H9 (cell line): Measurements from ENCODE around the gene ZNF771. TPM values are rescaled to one million over a fixed set of nuclear protein-coding genes. Genes with fewer than 3 reads are reported as not detected.
A peak's percentile ranks its signal among the peaks of the same experiment; 100 is the strongest.
"Not testable (repeated sequence)": the region's sequence is repeated elsewhere in the genome, so short reads cannot be mapped to it uniquely, and the experiment has no call there.

Experiments
- DNase-seq: peaks from one replicate; pipeline ENCODE4 v3.0.0-alpha.2; 2017
- H2AFZ ChIP-seq: one replicate; pipeline ENCODE4 v1.6.1; 2013; ENCODE audit warnings: mild to moderate bottlenecking, low read length, control low read depth, moderate library complexity
- H2AK5ac ChIP-seq: 2 replicates; pipeline ENCODE4 v1.6.1; 2013; ENCODE audit warnings: low read length, control low read depth, mixed read lengths; ENCODE audit not compliant: insufficient read length
- H2BK120ac ChIP-seq: one replicate; pipeline ENCODE4 v1.6.1; 2013; ENCODE audit warnings: low read depth, mild to moderate bottlenecking, low read length, control low read depth, inconsistent platforms; ENCODE audit not compliant: poor library complexity, severe bottlenecking
- H2BK12ac ChIP-seq: 2 replicates; pipeline ENCODE4 v1.6.1; 2013; ENCODE audit warnings: low read length, control low read depth, mixed read lengths, low read depth; ENCODE audit not compliant: insufficient read length
- H2BK15ac ChIP-seq: 2 replicates; pipeline ENCODE4 v1.6.1; 2013; ENCODE audit warnings: low read depth, low read length, control low read depth
- H2BK20ac ChIP-seq: one replicate; pipeline ENCODE4 v1.6.1; 2013; ENCODE audit warnings: low read depth, mild to moderate bottlenecking, low read length, control low read depth, inconsistent platforms; ENCODE audit not compliant: poor library complexity, severe bottlenecking
- H2BK5ac ChIP-seq: 2 replicates; pipeline ENCODE4 v1.6.1; 2013; ENCODE audit warnings: low read length, control low read depth, mixed read lengths; ENCODE audit not compliant: insufficient read length
- H3K14ac ChIP-seq: 2 replicates; pipeline ENCODE4 v1.6.1; 2013; ENCODE audit warnings: low read length, control low read depth; ENCODE audit not compliant: insufficient read depth
- H3K18ac ChIP-seq: 2 replicates; pipeline ENCODE4 v1.6.1; 2013; ENCODE audit warnings: low read depth, mild to moderate bottlenecking, mixed read lengths, low read length, control low read depth; ENCODE audit not compliant: insufficient read length
- H3K23ac ChIP-seq: 2 replicates; pipeline ENCODE4 v1.6.1; 2013; ENCODE audit warnings: low read length, control low read depth, mixed read lengths, low read depth; ENCODE audit not compliant: insufficient read length
- H3K23me2 ChIP-seq: 2 replicates; pipeline ENCODE4 v1.6.1; 2013; ENCODE audit warnings: low read depth, mild to moderate bottlenecking, mixed read lengths, low read length, control low read depth; ENCODE audit not compliant: insufficient read length, poor library complexity, severe bottlenecking
- H3K27ac ChIP-seq: 2 replicates; pipeline ENCODE4 v1.5.1; 2013; ENCODE audit warnings: low read length, control low read depth, mixed read lengths, low read depth; ENCODE audit not compliant: insufficient read length
- H3K27me3 ChIP-seq: 2 replicates; pipeline ENCODE4 v1.6.1; 2013; ENCODE audit warnings: low read length, control low read depth, inconsistent platforms; ENCODE audit not compliant: insufficient read depth
- H3K4ac ChIP-seq: 2 replicates; pipeline ENCODE4 v1.6.1; 2013; ENCODE audit warnings: low read depth, mild to moderate bottlenecking, control low read depth, inconsistent platforms, low read length, moderate library complexity
- H3K4me1 ChIP-seq: 2 replicates; pipeline ENCODE4 v1.6.1; 2013; ENCODE audit warnings: low read length, control low read depth, inconsistent platforms; ENCODE audit not compliant: insufficient read depth
- H3K4me2 ChIP-seq: 2 replicates; pipeline ENCODE4 v1.6.1; 2013; ENCODE audit warnings: low read length, control low read depth, mixed read lengths; ENCODE audit not compliant: insufficient read length, insufficient read depth
- H3K56ac ChIP-seq: 2 replicates; pipeline ENCODE4 v1.6.1; 2013; ENCODE audit warnings: low read depth, mild to moderate bottlenecking, mixed read lengths, low read length, control low read depth; ENCODE audit not compliant: insufficient read length
- H3K79me1 ChIP-seq: 2 replicates; pipeline ENCODE4 v1.6.1; 2013; ENCODE audit warnings: low read depth, mild to moderate bottlenecking, moderate library complexity, low read length, control low read depth, inconsistent platforms; ENCODE audit not compliant: insufficient read depth, poor library complexity, severe bottlenecking
- H3K79me2 ChIP-seq: 2 replicates; pipeline ENCODE4 v1.6.1; 2013; ENCODE audit warnings: low read length, control low read depth, inconsistent platforms; ENCODE audit not compliant: insufficient read depth
- H3K9ac ChIP-seq: 2 replicates; pipeline ENCODE4 v1.6.1; 2013; ENCODE audit warnings: low read length, control low read depth, mixed read lengths; ENCODE audit not compliant: insufficient read length; ENCODE audit errors: extremely low read depth
- H3K9me3 ChIP-seq: one replicate; pipeline ENCODE4 v1.6.1; 2013; ENCODE audit warnings: low read depth, low read length, inconsistent platforms; ENCODE audit not compliant: control insufficient read depth
- H3T11ph ChIP-seq: one replicate; pipeline ENCODE4 v1.6.1; 2013; ENCODE audit warnings: mild to moderate bottlenecking, low read length, control low read depth, inconsistent platforms
- H4K20me1 ChIP-seq: one replicate; pipeline ENCODE4 v1.6.1; 2013; ENCODE audit not compliant: control insufficient read depth, insufficient read length, insufficient read depth
- H4K5ac ChIP-seq: 2 replicates; pipeline ENCODE4 v1.6.1; 2013; ENCODE audit warnings: low read depth, mild to moderate bottlenecking, mixed read lengths, low read length, control low read depth; ENCODE audit not compliant: insufficient read length
- H4K8ac ChIP-seq: replicated peaks from 2 replicates; pipeline ENCODE4 v1.6.1; 2013; ENCODE audit warnings: low read length, control low read depth, mixed read lengths, low read depth; ENCODE audit not compliant: insufficient read length
- H4K91ac ChIP-seq: 2 replicates; pipeline ENCODE4 v1.6.1; 2013; ENCODE audit warnings: low read depth, mild to moderate bottlenecking, moderate library complexity, mixed read lengths, low read length, control low read depth; ENCODE audit not compliant: insufficient read length
- H3K27ac Mint-ChIP-seq, 3 experiments: 2 replicates in 2 of 3; 3 replicates in 1 of 3; pipeline ENCODE4 v1.8.0; 2020 to 2021; ENCODE audit warnings: mixed read lengths in 3 of 3, mild to moderate bottlenecking in 1 of 3, moderate library complexity in 1 of 3
- H3K27me3 Mint-ChIP-seq: 2 replicates; pipeline ENCODE4 v1.8.0; 2021; ENCODE audit warnings: low read depth, mild to moderate bottlenecking, moderate library complexity, mixed read lengths
- H3K36me3 Mint-ChIP-seq, 3 experiments: 2 replicates in 2 of 3; 3 replicates in 1 of 3; pipeline ENCODE4 v1.8.0; 2020 to 2021; ENCODE audit warnings: low read depth in 3 of 3, mixed read lengths in 3 of 3; ENCODE audit not compliant: insufficient read depth in 1 of 3
- H3K4me1 Mint-ChIP-seq, 2 experiments: 2 replicates each; pipeline ENCODE4 v1.8.0; 2020; ENCODE audit warnings: mixed read lengths in 2 of 2
- H3K4me3 Mint-ChIP-seq, 2 experiments: 2 replicates in 1 of 2; 3 replicates in 1 of 2; pipeline ENCODE4 v1.8.0; 2020 to 2021; ENCODE audit warnings: mild to moderate bottlenecking in 2 of 2, mixed read lengths in 2 of 2, moderate library complexity in 1 of 2
- H3K9me3 Mint-ChIP-seq, 2 experiments: 2 replicates in 1 of 2; 3 replicates in 1 of 2; pipeline ENCODE4 v1.8.0; 2020; ENCODE audit warnings: mild to moderate bottlenecking in 2 of 2, mixed read lengths in 2 of 2, moderate library complexity in 1 of 2
- CTCF ChIP-seq: fragments of 200-600 bp; sonication (generic); conservative IDR thresholded peaks from 3 replicates; pipeline ENCODE4 v1.8.0; 2021; ENCODE audit warnings: antibody characterized with exemption, mild to moderate bottlenecking
- WGBS: extraction: QIAGEN DNeasy Blood & Tissue Kit; methylation state at CpG from one replicate; pipeline ENCODE4 v1.1.7; 2013; ENCODE audit warnings: missing lambda C conversion rate, low lambda C conversion rate, mixed read lengths; ENCODE audit not compliant: insufficient read length; ENCODE audit errors: extremely low coverage; 5-methylcytosine and 5-hydroxymethylcytosine counted together
- total RNA-seq: library from RNA; stranded (reverse); gene quantifications from 2 replicates; pipeline ENCODE4 v1.2.1, GENCODE V29; 2021

The ZNF771 gene
- total RNA-seq, 1 experiment from 2014 or later, result 10.5 TPM

- Histone ChIP-seq H3K79me1 (no peaks in the 10 kb centered on the region), H4K8ac (no peak overlapping the region), H2BK5ac (no peak overlapping the region), H2BK15ac (no peak overlapping the region), H3K56ac (no peak overlapping the region), H2BK120ac (no peak overlapping the region), H3T11ph (no peak overlapping the region), H4K20me1 (no peaks in the 10 kb centered on the region), H3K18ac (no peak overlapping the region), H2AFZ (no peak overlapping the region), H3K4me1 (no peaks in the 10 kb centered on the region; the same call in 1 of the 2 replicates), H3K79me2 (peaks cover 4% of the 10 kb centered on the region; the same call in 1 of the 2 replicates), H3K9ac (peak overlapping the region; percentile 68), H3K23me2 (peaks cover 22% of the 10 kb centered on the region), H2BK20ac (no peak overlapping the region), H3K27me3 (no peaks in the 10 kb centered on the region), H2BK12ac (no peak overlapping the region), H4K5ac (no peak overlapping the region), H2AK5ac (no peak overlapping the region), H4K91ac (no peak overlapping the region), H3K14ac (peak overlapping the region; percentile 4), H3K4ac (no peak overlapping the region), H3K23ac (no peak overlapping the region), H3K27ac (no peak overlapping the region), H3K4me2 (peak overlapping the region; percentile 88), H3K9me3 (no peaks in the 10 kb centered on the region)
- H3K27me3 Mint-ChIP-seq, result peaks cover 2% of the 10 kb centered on the region
- no peak for DNase-seq
- peaks cover 9 to 33% (median 20%) of the 10 kb centered on the region in 3 experiments; a peak in 6 of 7 replicates for H3K36me3 Mint-ChIP-seq
- peak overlapping the region; percentile 14 to 70 (median 39) for H3K27ac Mint-ChIP-seq
- peaks cover 29 to 42% of the 10 kb centered on the region in 2 experiments for H3K4me1 Mint-ChIP-seq
- peak overlapping the region; percentile 90 to 91 for H3K4me3 Mint-ChIP-seq
- no peaks in the 10 kb centered on the region; a peak in 1 of 5 replicates for H3K9me3 Mint-ChIP-seq
- WGBS, result no CpG with 5 or more reads among the region's 13 CpGs
- no peak for TF ChIP-seq CTCF
These were observed 11.3 kb upstream of the ZNF771 start for GRCh38 chr16:30395992-30396585.

GRCh38 chr16:30396627-30397026, 10.8 kb upstream of the ZNF771 start:
- not testable (repeated sequence) for H3K9me3 ChIP-seq, H3K9me3 Mint-ChIP-seq
- WGBS, result no CpG with 5 or more reads among the region's 4 CpGs

More at GRCh38 chr16:30396627-30397026, 10.8 kb upstream of the ZNF771 start:
- H2AK5ac ChIP-seq, H4K5ac ChIP-seq, H2BK5ac ChIP-seq, H2BK120ac ChIP-seq, H4K20me1 ChIP-seq, H2BK20ac ChIP-seq, H3K18ac ChIP-seq, H2BK12ac ChIP-seq, H3K4me1 ChIP-seq, H3K4ac ChIP-seq, H2AFZ ChIP-seq, H3K14ac ChIP-seq, H3K23ac ChIP-seq, H3K9ac ChIP-seq, H3K79me1 ChIP-seq, H4K91ac ChIP-seq, H3K27me3 ChIP-seq, H3K27me3 Mint-ChIP-seq, H3K79me2 ChIP-seq, H4K8ac ChIP-seq, DNase-seq, H3K27ac Mint-ChIP-seq, H3K27ac ChIP-seq, H3T11ph ChIP-seq, H3K56ac ChIP-seq, H2BK15ac ChIP-seq: not testable (repeated sequence)
- Histone ChIP-seq H3K4me2 (peak overlapping the region; percentile 88), H3K23me2 (peaks cover 22% of the 10 kb centered on the region)
- H3K4me3 Mint-ChIP-seq, result peak overlapping the region; percentile 90 to 91
- peaks cover 9 to 33% (median 20%) of the 10 kb centered on the region in 3 experiments; a peak in 6 of 7 replicates for H3K36me3 Mint-ChIP-seq
- peaks cover 32 to 45% of the 10 kb centered on the region in 2 experiments for H3K4me1 Mint-ChIP-seq
